ENCODE results near the gene RANBP10.

The RANBP10 gene

DNA sequence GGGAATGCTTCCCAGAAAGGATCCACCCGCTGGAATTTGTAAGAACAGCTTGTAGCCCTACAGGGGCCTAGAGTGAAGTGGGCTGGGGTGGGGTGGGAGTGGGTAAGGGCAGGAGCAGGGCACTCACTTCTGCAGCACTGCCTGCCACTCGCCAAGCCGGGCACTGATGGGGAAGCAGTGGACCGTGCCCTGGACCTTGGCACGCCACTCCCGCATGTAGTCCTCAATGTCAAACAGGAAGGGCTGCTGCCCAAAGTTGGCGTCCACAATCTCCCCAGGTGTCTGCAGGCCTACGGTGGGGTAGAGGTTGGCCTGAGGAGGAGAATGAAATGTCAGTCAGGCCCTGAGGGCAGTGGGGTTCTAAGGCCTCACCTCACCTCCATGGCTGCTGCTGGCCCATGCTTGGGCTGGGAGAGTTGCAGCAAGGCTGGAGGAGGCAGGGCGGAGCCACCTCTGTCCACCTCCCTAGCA lies 71.6 kb downstream of the RANBP10 start:
- DNase-seq: no peak

GRCh38 chr16:67733734-67734470 lies 72.5 kb downstream of the RANBP10 start:
- DNase-seq: no peak

GRCh38 chr16:67731753-67732095 lies 74.6 kb downstream of the RANBP10 start:
- no peak for DNase-seq

- no peak for DNase-seq
Measured at GRCh38 chr16:67731071-67731752, 75.1 kb downstream of the RANBP10 start.

- no peak for DNase-seq
Measured at GRCh38 chr16:67730326-67730725, 76.0 kb downstream of the RANBP10 start.

DNA sequence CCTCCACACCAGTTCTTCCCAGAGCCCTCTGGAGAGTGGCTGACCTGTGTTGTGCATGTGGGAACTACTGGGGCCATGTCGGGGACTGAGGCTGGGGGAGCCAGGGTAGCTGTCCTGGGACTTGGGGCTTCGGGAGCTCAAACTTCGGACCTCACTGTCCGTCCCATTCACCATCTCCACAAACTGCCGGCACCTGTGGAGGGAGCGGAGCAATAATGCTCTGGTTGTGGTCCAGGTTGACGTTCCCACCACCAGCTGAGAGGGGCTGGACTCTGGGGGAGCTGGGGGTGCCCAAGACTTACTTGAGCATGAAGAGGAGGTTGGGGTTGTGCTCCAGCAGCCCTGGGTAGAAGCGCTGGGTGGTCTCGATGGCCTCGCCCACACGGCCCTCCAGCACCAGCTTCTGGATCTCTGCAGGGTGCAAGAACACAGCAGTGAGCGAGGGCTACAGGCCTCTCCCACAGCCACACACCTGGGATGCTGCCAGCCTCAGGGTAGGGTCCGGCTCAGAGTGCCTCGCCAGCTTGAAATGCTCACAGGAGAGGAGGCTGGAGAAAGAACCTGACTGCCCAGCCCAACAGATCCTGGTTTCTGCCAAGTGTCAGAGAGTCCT lies 76.6 kb downstream of the RANBP10 start:
- DNase-seq: no peak

DNA sequence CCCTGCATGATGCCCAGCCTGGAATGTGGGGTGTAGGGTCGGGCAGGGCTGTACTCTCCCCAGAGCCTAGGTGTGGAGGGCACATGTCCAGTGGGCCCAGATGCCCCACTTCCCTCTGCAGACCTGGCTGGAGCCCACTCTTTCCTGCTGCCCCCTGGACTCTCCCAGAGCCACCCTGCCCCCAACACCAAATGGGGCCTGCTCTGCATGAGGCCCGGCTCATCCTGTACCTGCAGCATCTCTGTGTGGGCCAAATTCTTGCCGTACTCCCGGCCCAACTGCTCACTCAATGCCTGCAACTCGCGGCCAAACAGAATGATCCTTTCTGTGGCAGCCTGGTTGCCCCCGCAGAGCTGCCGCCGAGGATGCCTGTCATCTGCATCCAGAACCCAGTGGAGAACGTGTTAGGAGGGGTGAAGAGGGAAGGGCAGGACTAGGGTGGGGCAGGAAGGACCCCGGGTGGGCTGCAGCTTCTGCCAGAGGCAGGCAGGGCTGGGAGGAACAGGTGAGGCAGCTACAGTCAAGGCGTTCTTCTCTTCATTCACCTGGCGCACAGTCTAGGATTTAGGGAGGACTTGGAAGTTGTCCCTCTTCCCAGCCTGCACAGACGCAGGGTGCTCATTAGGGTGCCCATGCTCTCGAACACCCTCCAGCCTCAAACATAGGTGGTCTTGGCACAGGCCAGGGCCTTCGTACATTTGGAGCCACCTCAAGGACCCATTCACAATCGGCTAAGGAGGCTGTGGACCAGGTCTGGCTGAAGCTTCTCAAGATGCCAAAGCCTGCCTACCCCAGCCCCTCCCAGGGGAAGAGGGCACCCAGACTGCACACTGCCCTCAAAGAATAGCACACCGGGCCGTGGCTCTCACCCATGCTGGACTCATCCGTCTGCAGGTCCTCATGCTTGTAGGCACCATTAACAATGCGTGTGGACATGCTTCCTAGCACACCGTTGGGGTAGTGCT lies 78.6 kb downstream of the RANBP10 start:
- DNase-seq: no peak

- DNase-seq: no peak
Measured at GRCh38 chr16:67726106-67727034, 80.0 kb downstream of the RANBP10 start.

DNA sequence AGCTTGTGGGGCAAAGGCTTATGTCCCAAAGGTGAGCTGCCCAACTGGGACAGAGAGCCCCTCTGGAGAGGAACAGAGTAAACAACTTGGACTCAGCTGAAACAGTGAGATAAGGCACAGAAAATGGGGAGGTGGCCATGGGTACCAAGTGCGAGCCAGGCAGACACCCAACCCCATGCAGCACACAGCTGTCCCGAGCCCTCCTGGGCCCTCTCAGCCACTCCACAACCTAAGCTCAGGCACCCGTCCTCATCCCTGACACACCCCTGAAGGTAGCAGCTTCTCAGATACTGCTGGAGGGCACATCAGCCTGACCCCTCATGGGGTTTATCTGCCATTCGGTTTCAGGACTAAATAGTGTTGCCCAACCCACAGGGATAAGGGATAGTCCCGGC lies 82.5 kb downstream of the RANBP10 start:
- DNase-seq: no peak

DNA sequence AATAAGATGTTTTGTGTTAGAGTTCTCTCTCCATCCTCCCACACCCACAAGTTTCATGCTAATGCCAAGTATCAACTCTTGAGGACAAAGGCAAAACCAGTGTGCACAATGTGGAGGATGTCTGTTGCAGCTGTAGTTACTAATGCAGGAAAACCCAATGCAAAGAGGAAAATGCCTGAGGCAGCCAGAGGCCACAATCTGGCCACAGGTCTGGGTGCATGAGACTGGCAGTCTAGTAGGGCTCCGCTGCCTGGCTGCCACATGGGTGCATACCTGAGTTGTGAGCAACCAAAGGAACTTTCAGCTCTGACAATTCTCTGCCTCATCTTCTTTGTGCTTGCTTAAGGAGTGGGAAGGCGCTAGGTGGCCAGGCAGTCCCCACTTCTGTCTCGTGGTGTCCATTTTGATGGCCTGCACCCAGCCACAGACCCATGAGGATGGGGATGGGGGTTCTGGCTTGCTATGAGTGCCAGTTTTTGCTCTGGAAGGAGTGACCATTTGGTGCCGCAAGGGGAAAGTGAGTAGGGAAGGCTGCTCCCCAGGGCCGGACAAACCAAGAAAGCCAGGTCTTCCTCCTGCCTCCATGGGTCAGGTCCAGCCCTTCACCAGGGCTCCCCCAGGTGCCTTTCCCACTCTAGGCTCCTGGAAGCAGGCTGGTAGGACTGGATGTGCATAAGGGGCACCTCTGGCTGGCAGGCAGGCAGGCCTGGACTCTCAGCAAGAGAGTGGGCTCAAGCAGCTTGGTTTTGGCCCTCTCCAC lies 83.0 kb downstream of the RANBP10 start:
- DNase-seq: no peak

- DNase-seq: no peak
Measured at GRCh38 chr16:67720236-67720635, 86.1 kb downstream of the RANBP10 start.

DNA sequence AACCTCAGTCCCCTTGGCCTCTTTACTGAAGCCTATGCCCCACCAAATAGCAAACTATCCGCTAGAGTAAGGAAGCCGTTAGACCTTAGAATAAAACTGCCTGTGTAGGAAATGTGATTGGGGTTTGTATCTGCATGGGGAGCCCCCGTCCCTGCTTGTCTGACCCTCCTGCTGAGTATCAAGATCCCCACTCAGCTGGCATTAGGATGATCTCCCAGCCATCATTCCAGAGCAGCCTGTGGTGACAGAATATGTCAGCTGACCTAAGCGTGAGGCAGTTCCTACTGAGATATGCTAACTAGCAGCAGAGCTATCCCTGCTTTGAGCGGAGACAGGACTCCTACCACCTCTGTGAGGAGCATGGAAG lies 86.6 kb downstream of the RANBP10 start:
- peak; percentile 22 for DNase-seq

DNA sequence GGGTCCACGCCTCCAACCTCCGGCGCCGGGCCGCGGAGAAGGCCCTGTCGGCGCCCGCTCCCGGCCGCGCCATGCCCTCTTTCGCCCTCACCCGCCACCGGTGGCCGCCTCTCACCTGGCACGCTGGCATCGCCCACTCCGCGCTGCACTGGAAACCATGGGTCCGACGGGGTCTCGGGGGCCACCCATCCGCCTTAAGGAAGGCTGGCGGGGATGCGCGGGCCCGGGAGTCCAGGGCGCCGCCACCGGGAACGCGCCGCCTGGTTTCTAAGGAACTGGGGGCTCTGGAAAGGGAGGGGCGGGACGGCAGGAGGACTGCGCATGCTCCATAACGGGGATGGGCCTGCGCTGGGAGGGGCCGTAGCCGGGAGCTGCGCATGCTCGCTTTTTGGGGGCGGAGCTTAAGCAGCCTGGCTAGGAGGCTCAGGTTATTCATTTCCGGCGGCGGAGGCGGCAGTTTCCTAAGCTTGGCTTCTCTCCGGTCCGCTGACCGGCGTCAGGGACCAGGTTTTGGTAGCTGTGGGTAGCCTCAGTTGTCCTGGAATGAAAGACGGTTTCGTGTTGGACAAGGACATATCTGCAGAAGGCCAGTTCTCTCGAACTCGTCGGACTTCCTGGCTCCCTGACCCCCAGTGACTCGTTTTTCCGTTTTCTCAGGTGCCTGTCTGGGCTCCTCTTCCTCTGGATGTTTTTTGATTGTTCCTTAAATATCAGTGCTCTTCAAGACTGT lies 87.1 kb downstream of the RANBP10 start, which contains the start of gene GFOD2:
Gene GFOD2, minus strand, starts transcription at position 269 of the 730 bp plus-strand sequence. CDS start 33,601 bp downstream, outside the sequence.
- peak; percentile 99 for DNase-seq

- peak; percentile 18 for DNase-seq
Measured at GRCh38 chr16:67718668-67719047, 87.7 kb downstream of the RANBP10 start.

DNA sequence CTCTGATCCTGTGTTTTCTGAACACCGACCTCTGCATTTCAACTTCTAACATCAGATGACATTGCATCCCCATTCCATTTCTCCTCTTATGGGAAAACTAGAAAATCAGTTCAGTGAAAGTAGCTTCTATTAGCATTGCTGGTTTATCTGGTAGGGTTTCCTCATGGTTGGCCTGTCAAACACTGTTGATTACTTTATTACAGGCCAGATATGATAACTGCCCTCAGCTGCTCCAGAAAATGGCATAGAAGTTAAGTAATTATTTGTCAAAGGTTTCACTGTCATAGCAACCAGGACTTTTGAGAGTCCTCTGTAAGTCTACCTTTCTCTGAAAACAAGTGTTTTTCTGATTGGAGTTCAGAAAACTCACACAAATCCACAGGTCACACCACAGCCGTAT lies 90.3 kb downstream of the RANBP10 start:
- no peak for DNase-seq

DNA sequence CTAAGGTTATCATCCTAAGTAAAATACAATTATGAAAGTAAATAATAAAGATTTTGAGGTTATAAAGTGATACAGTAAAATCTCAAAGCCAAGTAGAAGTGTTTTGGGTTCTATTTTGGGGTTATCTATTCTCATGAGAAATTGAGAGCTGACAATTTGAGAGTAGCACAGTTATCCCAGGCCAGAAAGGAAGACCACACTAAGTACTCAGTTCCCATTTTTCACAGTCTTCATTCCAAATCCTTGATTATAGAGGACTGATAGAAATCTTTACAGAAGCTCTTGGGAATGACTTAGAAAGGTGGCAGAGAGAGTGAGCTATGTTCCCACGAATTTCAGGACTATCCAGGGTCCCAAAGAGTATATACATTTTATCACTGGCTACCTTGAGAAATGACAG lies 91.8 kb downstream of the RANBP10 start:
- no peak for DNase-seq

- DNase-seq: no peak
Measured at GRCh38 chr16:67713647-67714273, 92.6 kb downstream of the RANBP10 start.

GRCh38 chr16:67710607-67711006 lies 95.8 kb downstream of the RANBP10 start:
- no peak for DNase-seq

DNA sequence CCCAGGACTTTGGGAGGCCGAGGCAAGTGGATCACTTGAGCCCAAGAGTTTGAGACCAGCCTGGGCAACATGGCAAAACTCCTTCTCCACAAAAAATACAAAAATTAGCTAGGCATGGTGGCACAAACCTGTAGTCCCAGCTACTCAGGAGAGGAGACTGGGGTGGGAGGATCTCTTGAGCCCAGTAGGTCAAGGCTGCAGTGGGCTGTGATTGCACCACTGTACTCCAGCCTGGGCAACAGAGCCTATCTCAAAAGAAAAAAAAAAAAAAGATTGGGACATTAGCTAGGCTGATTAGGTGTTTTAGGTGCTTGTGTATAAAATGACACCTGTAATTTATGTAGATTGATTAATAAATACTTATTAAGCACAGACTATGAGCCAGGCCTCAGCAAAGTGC lies 97.3 kb downstream of the RANBP10 start:
- DNase-seq: no peak

GRCh38 chr16:67708368-67708771 lies 98.0 kb downstream of the RANBP10 start:
- no peak for DNase-seq
